ENCODE data around the gene TTF1. TPM values are rescaled to one million over a fixed set of nuclear protein-coding genes. Genes with fewer than 3 reads are reported as not detected.

TTF1 gene
- total RNA-seq, 1 donor = 10.6 TPM

DNA sequence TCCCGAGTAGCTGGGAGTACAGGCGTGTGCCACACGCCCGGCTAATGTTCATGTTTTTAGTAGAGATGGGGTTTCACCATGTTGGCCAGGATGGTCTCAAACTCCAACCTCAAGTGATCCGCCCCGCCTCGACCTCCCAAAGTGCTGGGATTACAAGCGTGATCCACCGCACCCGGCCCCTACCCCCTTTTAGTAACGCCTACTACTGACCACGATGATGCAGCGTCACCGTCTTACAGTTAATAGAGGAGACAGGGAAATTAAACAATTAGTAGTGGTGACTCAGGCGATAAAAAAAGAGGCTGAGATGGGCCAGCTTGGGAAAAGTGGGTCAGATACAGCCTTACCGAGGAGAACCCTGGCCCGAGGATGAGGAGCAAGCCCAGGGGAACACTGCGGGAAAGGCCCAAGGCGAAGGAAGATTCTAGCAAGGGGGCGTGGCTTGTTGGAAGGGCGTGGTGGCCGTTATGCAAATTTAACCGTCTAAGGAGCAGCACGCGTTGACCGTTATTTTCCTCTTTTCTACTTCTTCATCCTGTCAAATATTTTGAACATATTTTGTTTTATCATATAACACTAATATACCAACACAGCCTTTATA, 50.2 kb downstream of the TTF1 start:
- TF ChIP-seq CTCF (IDR thresholded peaks at IDR 0.05; ENCODE audit: insufficient read depth, low read length) = no peak
- no peak for DNase-seq (ENCODE audit: low read depth)
- no peak overlapping the region for H3K4me3 ChIP-seq (ENCODE audit: low read depth, low read length)

DNA sequence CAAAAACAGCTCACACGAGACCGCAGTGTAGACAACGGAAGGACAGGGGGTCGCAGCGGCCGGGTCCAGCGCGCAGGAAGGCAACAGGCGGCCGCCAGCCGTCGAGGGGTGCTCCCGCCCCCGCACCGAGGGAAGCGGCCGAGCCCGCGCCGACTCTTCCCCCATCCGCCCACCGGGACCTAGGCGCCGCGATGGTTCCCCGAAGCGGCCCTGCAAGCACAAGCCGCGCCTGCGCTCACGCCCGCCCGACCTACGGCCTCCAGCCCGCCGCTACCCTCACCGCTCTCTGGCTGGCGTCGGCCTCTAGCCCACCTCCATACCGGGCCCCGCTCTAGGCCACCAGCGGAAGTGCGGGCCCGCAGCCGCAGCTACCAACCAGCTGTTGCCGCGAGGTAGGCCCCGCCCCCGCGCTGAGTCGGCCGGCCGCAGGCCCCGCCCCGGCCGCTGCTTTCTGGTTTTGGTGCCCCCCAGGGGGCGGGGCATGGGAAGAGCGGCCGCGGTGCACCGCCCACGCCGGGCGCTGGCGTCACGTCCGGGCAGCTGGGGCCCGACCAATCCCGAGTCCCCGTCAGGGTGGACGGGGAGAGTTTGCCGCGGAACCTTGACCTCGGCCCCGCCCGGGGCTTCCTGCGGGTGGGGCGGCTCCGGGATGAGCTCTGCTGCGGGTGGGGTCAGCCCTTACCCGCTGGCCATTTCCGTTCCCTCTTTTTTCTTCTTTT, 51.8 kb downstream of the TTF1 start, which contains the start of gene SETX:
Gene SETX (minus strand): TSS at position 350 of the 719 bp plus-strand sequence. CDS start 5,558 bp downstream, outside the sequence.
- no peak for TF ChIP-seq CTCF (IDR thresholded peaks at IDR 0.05; ENCODE audit: insufficient read depth, low read length)
- peak; percentile 93 for DNase-seq (ENCODE audit: low read depth)
- H3K4me3 ChIP-seq (ENCODE audit: low read depth, low read length) = peak within 1 kb of the TSS; percentile 96

DNA sequence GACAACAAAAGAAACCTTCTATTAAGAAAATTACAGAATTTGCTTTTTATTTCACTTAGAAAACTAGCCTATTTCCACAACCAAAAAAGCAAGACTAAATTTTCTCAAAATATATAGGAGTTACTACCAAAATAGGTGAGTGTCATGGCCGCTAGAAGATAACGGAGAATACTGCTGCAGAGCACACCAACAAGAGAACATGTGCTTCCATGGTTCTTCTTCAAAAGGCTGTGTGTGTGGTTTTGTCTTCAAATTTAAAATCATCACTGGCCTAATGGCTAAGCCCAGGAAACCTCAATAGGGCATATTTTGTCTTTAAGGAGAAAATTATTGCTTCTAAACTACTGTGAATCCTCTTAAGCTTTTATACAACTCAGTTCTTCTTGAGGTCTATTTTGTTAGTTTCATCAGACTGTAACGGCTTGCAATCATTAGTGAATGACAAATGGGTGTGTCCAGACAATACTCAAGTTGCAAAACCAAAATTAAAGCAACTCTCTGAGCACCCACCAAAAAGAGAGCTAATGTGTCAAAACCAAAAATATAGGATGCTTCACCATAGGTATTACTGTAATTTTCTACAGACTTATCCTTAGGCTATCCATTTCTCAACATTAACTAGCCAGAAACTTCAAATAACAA, 55.1 kb downstream of the TTF1 start:
- DNase-seq (ENCODE audit: low read depth) = peak; percentile 12
- H3K4me3 ChIP-seq (ENCODE audit: low read depth, low read length) = peak overlapping the region; percentile 15
- TF ChIP-seq CTCF (IDR thresholded peaks at IDR 0.05; ENCODE audit: insufficient read depth, low read length) = no peak

DNA sequence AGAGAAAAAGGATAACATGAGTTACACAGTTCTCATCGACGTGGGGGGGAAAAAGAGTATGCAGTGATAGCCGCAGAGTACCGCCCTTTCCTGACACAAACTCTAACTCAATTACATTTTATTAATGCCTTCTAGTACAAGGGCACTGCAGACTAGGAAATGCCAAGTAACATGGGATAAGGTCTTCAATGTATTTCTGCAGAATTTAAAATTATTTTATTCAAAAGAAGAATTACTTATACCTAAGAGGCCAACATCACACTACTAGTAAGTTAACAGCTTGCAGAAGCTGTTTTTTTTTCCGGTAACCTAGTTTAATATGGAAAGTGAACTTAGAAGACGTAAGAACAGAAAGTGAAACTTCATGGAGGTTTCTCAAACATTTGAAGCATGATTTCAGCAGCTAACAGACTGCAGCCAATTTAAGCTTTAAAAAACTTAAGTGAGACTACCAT, 55.8 kb downstream of the TTF1 start:
- no peak for TF ChIP-seq CTCF (IDR thresholded peaks at IDR 0.05; ENCODE audit: insufficient read depth, low read length)
- H3K4me3 ChIP-seq (ENCODE audit: low read depth, low read length) = peak overlapping the region; percentile 40
- DNase-seq (ENCODE audit: low read depth) = peak; percentile 43

- no peak overlapping the region for H3K4me3 ChIP-seq (ENCODE audit: low read depth, low read length)
- no peak for DNase-seq (ENCODE audit: low read depth)
- no peak for TF ChIP-seq CTCF (IDR thresholded peaks at IDR 0.05; ENCODE audit: insufficient read depth, low read length)
Measured at GRCh38 chr9:132348676-132349075, 58.0 kb downstream of the TTF1 start.

DNA sequence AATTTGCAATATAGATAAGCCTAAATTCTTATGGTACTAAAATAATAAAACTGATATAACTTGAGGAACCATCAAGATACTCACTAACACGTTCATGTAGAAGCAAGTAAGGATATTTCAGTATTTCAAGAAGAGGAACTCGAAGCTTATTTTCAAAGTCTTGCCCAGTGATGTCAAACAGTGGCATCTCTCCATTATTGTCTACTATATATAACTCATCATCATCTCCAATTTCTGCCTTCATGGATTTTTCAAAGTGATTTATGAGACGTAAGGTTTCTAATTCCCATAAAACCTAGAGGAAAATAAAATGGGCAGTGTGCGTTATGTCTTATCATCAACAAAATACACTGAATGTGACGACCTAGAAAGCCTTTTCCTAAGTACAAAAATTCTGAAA, 60.5 kb downstream of the TTF1 start:
- DNase-seq (ENCODE audit: low read depth) = no peak
- H3K4me3 ChIP-seq (ENCODE audit: low read depth, low read length) = no peak overlapping the region
- TF ChIP-seq CTCF (IDR thresholded peaks at IDR 0.05; ENCODE audit: insufficient read depth, low read length) = no peak
